Duodenal mucosa (tissue), 2 donors: ENCODE results near the gene SEMA6D.

Source experiments
- H3K27ac ChIP-seq: one replicate; pipeline ENCODE4 v1.7.0; 2013; ENCODE audit warnings: low read depth, low read length
- H3K27me3 ChIP-seq, 2 donors: one replicate each; pipeline ENCODE4 v1.7.0; 2013; ENCODE audit warnings: low read length in 2 of 2, control low read depth in 1 of 2; ENCODE audit not compliant: insufficient read depth in 2 of 2, control insufficient read depth in 1 of 2
- H3K36me3 ChIP-seq, 2 donors: one replicate each; pipeline ENCODE4 v1.7.0; 2013; ENCODE audit warnings: low read length in 2 of 2, control low read depth in 1 of 2; ENCODE audit not compliant: insufficient read depth in 2 of 2, control insufficient read depth in 1 of 2
- H3K4me1 ChIP-seq, 2 donors: one replicate each; pipeline ENCODE4 v1.7.0; 2013; ENCODE audit warnings: low read length in 2 of 2, control low read depth in 1 of 2; ENCODE audit not compliant: insufficient read depth in 2 of 2, control insufficient read depth in 1 of 2
- H3K4me3 ChIP-seq, 2 donors: one replicate each; pipeline ENCODE4 v1.7.0; 2013; ENCODE audit warnings: low read length in 2 of 2, low read depth in 1 of 2
- H3K9ac ChIP-seq, 2 donors: one replicate each; pipeline ENCODE4 v1.7.0; 2013; ENCODE audit warnings: low read length in 2 of 2, low read depth in 1 of 2
- H3K9me3 ChIP-seq, 2 donors: one replicate each; pipeline ENCODE4 v1.7.0; 2013; ENCODE audit warnings: low read length in 2 of 2, control low read depth in 1 of 2; ENCODE audit not compliant: control insufficient read depth in 1 of 2

Gene SEMA6D

GRCh38 chr15:47794252-47794914 lies 77.1 kb downstream of the SEMA6D start:
- no peak overlapping the region for H3K9ac ChIP-seq
- H3K27me3 ChIP-seq, result no peaks in the 10 kb centered on the region
- no peak overlapping the region for H3K4me3 ChIP-seq
- H3K27ac ChIP-seq, result no peak overlapping the region
- H3K36me3 ChIP-seq, result no peaks in the 10 kb centered on the region
- no peaks in the 10 kb centered on the region for H3K4me1 ChIP-seq
- H3K9me3 ChIP-seq, result no peaks in the 10 kb centered on the region

- H3K27ac ChIP-seq, result no peak overlapping the region
- H3K36me3 ChIP-seq, result no peaks in the 10 kb centered on the region
- no peak overlapping the region for H3K4me3 ChIP-seq
- no peaks in the 10 kb centered on the region for H3K4me1 ChIP-seq
- no peaks in the 10 kb centered on the region for H3K27me3 ChIP-seq
- H3K9ac ChIP-seq, result no peak overlapping the region
- no peaks in the 10 kb centered on the region for H3K9me3 ChIP-seq
Measured at GRCh38 chr15:47795864-47796263, 78.6 kb downstream of the SEMA6D start.

GRCh38 chr15:47796339-47796738 lies 79.0 kb downstream of the SEMA6D start:
- Histone ChIP-seq H3K36me3 (no peaks in the 10 kb centered on the region), H3K27ac (no peak overlapping the region), H3K4me1 (no peaks in the 10 kb centered on the region), H3K9ac (no peak overlapping the region), H3K9me3 (no peaks in the 10 kb centered on the region), H3K27me3 (no peaks in the 10 kb centered on the region), H3K4me3 (no peak overlapping the region)

GRCh38 chr15:47796830-47797229 lies 79.5 kb downstream of the SEMA6D start:
- no peaks in the 10 kb centered on the region for H3K9me3 ChIP-seq
- no peaks in the 10 kb centered on the region for H3K27me3 ChIP-seq
- no peak overlapping the region for H3K4me3 ChIP-seq
- H3K27ac ChIP-seq, result no peak overlapping the region
- H3K36me3 ChIP-seq, result no peaks in the 10 kb centered on the region
- H3K4me1 ChIP-seq, result no peaks in the 10 kb centered on the region
- H3K9ac ChIP-seq, result no peak overlapping the region

GRCh38 chr15:47801522-47801921 lies 84.2 kb downstream of the SEMA6D start:
- no peak overlapping the region for H3K27ac ChIP-seq
- H3K4me1 ChIP-seq, result no peaks in the 10 kb centered on the region
- no peaks in the 10 kb centered on the region for H3K9me3 ChIP-seq
- no peak overlapping the region for H3K9ac ChIP-seq
- no peak overlapping the region for H3K4me3 ChIP-seq
- H3K27me3 ChIP-seq, result no peaks in the 10 kb centered on the region
- no peaks in the 10 kb centered on the region for H3K36me3 ChIP-seq

GRCh38 chr15:47802216-47802615 lies 84.9 kb downstream of the SEMA6D start:
- Histone ChIP-seq H3K27ac (no peak overlapping the region), H3K36me3 (no peaks in the 10 kb centered on the region), H3K9me3 (no peaks in the 10 kb centered on the region), H3K4me1 (no peaks in the 10 kb centered on the region), H3K27me3 (no peaks in the 10 kb centered on the region), H3K9ac (no peak overlapping the region), H3K4me3 (no peak overlapping the region)

GRCh38 chr15:47803767-47804166 lies 86.5 kb downstream of the SEMA6D start:
- no peak overlapping the region for H3K27ac ChIP-seq
- H3K36me3 ChIP-seq, result no peaks in the 10 kb centered on the region
- H3K9me3 ChIP-seq, result no peaks in the 10 kb centered on the region
- no peaks in the 10 kb centered on the region for H3K27me3 ChIP-seq
- H3K4me1 ChIP-seq, result no peaks in the 10 kb centered on the region
- no peak overlapping the region for H3K9ac ChIP-seq
- H3K4me3 ChIP-seq, result no peak overlapping the region

- Histone ChIP-seq H3K9ac (no peak overlapping the region), H3K4me1 (no peaks in the 10 kb centered on the region), H3K27me3 (no peaks in the 10 kb centered on the region), H3K4me3 (no peak overlapping the region), H3K9me3 (no peaks in the 10 kb centered on the region), H3K36me3 (no peaks in the 10 kb centered on the region), H3K27ac (no peak overlapping the region)
Measured at GRCh38 chr15:47804733-47805132, 87.4 kb downstream of the SEMA6D start.

GRCh38 chr15:47806008-47806407 lies 88.7 kb downstream of the SEMA6D start:
- Histone ChIP-seq H3K27ac (no peak overlapping the region), H3K4me3 (no peak overlapping the region), H3K4me1 (no peaks in the 10 kb centered on the region), H3K9ac (no peak overlapping the region), H3K27me3 (no peaks in the 10 kb centered on the region), H3K9me3 (no peaks in the 10 kb centered on the region), H3K36me3 (no peaks in the 10 kb centered on the region)

GRCh38 chr15:47811172-47811571 lies 93.9 kb downstream of the SEMA6D start:
- no peak overlapping the region for H3K9ac ChIP-seq
- H3K27ac ChIP-seq, result no peak overlapping the region
- no peaks in the 10 kb centered on the region for H3K9me3 ChIP-seq
- H3K4me3 ChIP-seq, result no peak overlapping the region
- no peaks in the 10 kb centered on the region for H3K36me3 ChIP-seq
- no peaks in the 10 kb centered on the region for H3K27me3 ChIP-seq
- no peaks in the 10 kb centered on the region for H3K4me1 ChIP-seq
